ENCODE results near the gene ASB15.

DNA sequence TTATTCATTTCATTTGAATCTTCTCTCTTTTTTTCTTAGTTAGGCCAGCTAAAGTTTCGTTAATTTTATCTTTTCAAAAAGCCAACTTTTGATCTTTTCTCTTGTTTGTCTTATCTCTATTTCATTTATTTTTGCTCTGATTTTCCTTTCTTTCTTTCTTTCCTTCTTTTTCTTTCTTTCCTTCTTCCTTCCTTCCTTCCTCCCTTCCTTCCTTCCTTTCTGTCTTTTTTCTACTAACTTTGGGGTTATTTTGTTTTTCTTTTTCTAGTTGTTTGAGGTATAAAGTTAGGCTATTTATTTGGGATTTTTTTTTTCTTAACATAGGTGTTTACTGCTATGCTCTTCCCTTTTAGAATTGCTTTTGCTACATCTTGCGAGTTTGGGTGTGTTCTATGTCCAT is 13.2 kb upstream of the ASB15 start:
- TF ChIP-seq YY1 (IDR thresholded peaks at IDR 0.05; ENCODE audit: low read depth) (no peak), EP300 (IDR thresholded peaks at IDR 0.05; ENCODE audit: borderline replicate concordance) (no peak), FOXM1 (IDR thresholded peaks at IDR 0.05; ENCODE audit: borderline replicate concordance, low read depth) (no peak), RAD21 (IDR thresholded peaks at IDR 0.05; ENCODE audit: low read depth) (no peak), TAF1 (IDR thresholded peaks at IDR 0.05; ENCODE audit: low read depth) (no peak), NFIC (IDR thresholded peaks at IDR 0.05) (no peak), USF1 (IDR thresholded peaks at IDR 0.05) (no peak), TCF12 (IDR thresholded peaks at IDR 0.05; ENCODE audit: low read depth) (no peak)

Data from Ishikawa (cell line).